Sigmoid colon (tissue), 7 donors: ENCODE results near the gene CSNK1A1. TPM values are rescaled to one million over a fixed set of nuclear protein-coding genes. Genes with fewer than 3 reads are reported as not detected.

Experiments
- DNase-seq: peaks from one replicate; pipeline ENCODE4 v3.0.0-alpha.2; 2019
- H3K27ac ChIP-seq, 4 donors: fragments of 200-600 bp; sonication (generic); one replicate each; pipeline ENCODE4 v1.5.1; 2016 to 2019; ENCODE audit warnings: mild to moderate bottlenecking in 1 of 4
- H3K27me3 ChIP-seq, 3 donors: fragments of 200-600 bp; sonication (generic); one replicate each; pipeline ENCODE4 v1.5.1; 2019; ENCODE audit warnings: mild to moderate bottlenecking in 1 of 3
- H3K36me3 ChIP-seq, 4 donors: fragments of 200-600 bp; sonication (generic); one replicate each; pipeline ENCODE4 v1.5.1; 2016 to 2019
- H3K4me1 ChIP-seq, 4 donors: fragments of 200-600 bp; sonication (generic); one replicate each; pipeline ENCODE4 v1.5.1; 2017 to 2019
- H3K4me3 ChIP-seq, 4 donors: fragments of 200-600 bp; sonication (generic); one replicate each; pipeline ENCODE4 v1.5.1; 2017 to 2019; ENCODE audit warnings: mild to moderate bottlenecking in 2 of 4, moderate library complexity in 1 of 4
- H3K9me3 ChIP-seq, 4 donors: fragments of 200-600 bp in 3 of 4; sonication (generic) in 3 of 4; one replicate each; pipeline versions ENCODE4 v1.5.1 to v1.6.1; 2013 to 2019
- EP300 ChIP-seq, 4 donors: sonication (generic); formaldehyde crosslinking; IDR thresholded peaks; one replicate each; pipeline ENCODE4 v1.6.1; 2017; ENCODE audit warnings: antibody characterized with exemption in 4 of 4
- POLR2A ChIP-seq, 2 donors: fragments of 450-650 bp; IDR thresholded peaks; one replicate each; pipeline ENCODE4 v1.6.1; 2016; ENCODE audit warnings: antibody characterized with exemption in 2 of 2, mild to moderate bottlenecking in 2 of 2, moderate library complexity in 2 of 2
- POLR2AphosphoS5 ChIP-seq, 4 donors: sonication (generic); formaldehyde crosslinking; IDR thresholded peaks; one replicate each; pipeline ENCODE4 v1.6.1; 2017; ENCODE audit warnings: antibody characterized with exemption in 4 of 4
- WGBS, 2 donors: extraction: QIAGEN DNeasy Blood & Tissue Kit; methylation state at CpG; one replicate each; pipeline ENCODE4 v1.1.7; 2013; 5-methylcytosine and 5-hydroxymethylcytosine counted together
- intact Hi-C: fragments of 100-400 bp; cut with DNase I; formaldehyde crosslinking; loops from one replicate; pipeline ENCODE4 v1.15.1; 2023
- polyA plus RNA-seq, 3 donors: library from polyadenylated mRNA; stranded (reverse); fragments of 200-250 nt; gene quantifications; one replicate each; pipeline ENCODE4 v1.2.3, GENCODE V29; 2013
- total RNA-seq, 4 donors: library from RNA; depleted of rRNA; stranded (reverse); fragments of >200 nt; gene quantifications; one replicate each; pipeline ENCODE4 v1.1.0, GENCODE V29; 2016
- TF ChIP-seq, protein P1 (sequence below), 4 experiments: fragments of 450-650 bp in 3 of 4; fragments of 200-600 bp in 1 of 4; IDR thresholded peaks; one replicate each; pipeline ENCODE4 v1.5.1; 2016 to 2019; ENCODE audit warnings: antibody characterized with exemption in 4 of 4, mild to moderate bottlenecking in 3 of 4, moderate library complexity in 2 of 4
- donor health status: healthy with polysubstance abuse.
- donor health status: Bipolar disorder and iron deficiency.
- donor health status: healthy.

CSNK1A1 gene
- total and polyA plus RNA-seq, 7 donors, result 85.3 to 298 (median 214) TPM

DNA sequence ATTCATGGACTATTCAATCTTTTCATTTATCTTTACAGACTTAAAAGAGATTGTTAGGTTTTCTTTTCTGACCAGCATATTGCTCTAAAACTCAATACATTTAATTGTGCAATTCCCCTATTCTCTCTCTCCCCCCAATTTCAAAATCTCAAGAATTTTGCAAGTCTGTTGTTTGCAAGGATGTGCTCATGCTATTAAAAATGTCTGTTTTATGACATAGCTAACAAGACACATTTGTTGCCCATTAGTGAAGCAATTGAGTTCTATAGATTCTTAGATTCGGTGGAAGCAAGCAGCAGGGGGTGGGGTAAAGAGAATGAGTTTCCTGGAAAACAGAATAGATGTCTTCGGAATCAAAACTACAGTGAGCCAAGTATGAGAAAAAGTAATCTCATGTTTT is 8.5 kb upstream of the CSNK1A1 start:
- Histone ChIP-seq H3K36me3 (no peaks in the 10 kb centered on the region), H3K9me3 (no peaks in the 10 kb centered on the region), H3K27me3 (no peaks in the 10 kb centered on the region), H3K4me1 (peaks cover 0 to 39% (median 38%) of the 10 kb centered on the region in 4 donors), H3K27ac (peak overlapping the region in 2 of 4 donors; percentile 90 to 91), H3K4me3 (no peak overlapping the region)
- intact Hi-C loops, result loop anchor here (5.0 to 10.0 kb wide), 2 partner anchors 192 to 415 kb away; partner anchors contain the start of gene ABLIM3
- WGBS, 2 donors, result 75 to 86% methylated on average over 2 of the region's 2 CpGs
- DNase-seq, result no peak
- TF ChIP-seq POLR2AphosphoS5 (IDR thresholded peaks at IDR 0.05) (no peak), POLR2A (IDR thresholded peaks at IDR 0.05) (no peak), EP300 (IDR thresholded peaks at IDR 0.05) (no peak)
- TF ChIP-seq, protein P1, sequence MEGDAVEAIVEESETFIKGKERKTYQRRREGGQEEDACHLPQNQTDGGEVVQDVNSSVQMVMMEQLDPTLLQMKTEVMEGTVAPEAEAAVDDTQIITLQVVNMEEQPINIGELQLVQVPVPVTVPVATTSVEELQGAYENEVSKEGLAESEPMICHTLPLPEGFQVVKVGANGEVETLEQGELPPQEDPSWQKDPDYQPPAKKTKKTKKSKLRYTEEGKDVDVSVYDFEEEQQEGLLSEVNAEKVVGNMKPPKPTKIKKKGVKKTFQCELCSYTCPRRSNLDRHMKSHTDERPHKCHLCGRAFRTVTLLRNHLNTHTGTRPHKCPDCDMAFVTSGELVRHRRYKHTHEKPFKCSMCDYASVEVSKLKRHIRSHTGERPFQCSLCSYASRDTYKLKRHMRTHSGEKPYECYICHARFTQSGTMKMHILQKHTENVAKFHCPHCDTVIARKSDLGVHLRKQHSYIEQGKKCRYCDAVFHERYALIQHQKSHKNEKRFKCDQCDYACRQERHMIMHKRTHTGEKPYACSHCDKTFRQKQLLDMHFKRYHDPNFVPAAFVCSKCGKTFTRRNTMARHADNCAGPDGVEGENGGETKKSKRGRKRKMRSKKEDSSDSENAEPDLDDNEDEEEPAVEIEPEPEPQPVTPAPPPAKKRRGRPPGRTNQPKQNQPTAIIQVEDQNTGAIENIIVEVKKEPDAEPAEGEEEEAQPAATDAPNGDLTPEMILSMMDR (IDR thresholded peaks at IDR 0.05), result no peak

DNA sequence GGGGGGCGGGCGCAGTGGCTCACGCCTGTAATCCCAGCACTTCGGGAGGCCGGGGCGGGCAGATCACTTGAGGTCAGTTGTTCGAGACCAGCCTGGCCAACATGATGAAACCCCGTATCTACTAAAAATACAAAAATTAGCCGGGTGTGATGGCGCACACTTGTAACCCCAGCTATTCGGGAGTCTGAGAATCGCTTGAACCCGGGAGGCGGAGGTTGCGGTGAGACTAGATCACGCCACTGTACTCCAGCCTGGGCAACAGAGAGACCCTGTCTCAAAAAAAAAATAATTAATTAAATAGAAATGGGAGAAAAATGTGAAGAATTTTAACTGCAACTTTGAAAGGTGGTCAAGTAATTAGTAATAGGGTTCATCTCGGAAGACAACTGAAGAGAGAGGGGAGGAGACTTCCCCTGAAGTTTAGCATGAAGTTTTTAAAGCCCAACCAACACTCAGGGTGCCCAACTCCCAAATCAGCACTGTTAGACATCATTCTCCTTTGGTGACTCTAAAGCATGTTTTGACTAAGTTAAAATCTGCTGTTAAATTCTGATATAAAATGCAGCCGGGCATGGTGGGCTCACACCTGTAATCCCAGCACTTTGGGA is 1.4 kb upstream of the CSNK1A1 start:
- intact Hi-C loops, result loop anchor here (2.0 kb wide), 1 partner anchor 110 kb away; no protein-coding TSS in a partner anchor
- TF ChIP-seq EP300 (IDR thresholded peaks at IDR 0.05) (no peak), POLR2AphosphoS5 (IDR thresholded peaks at IDR 0.05) (no peak), POLR2A (IDR thresholded peaks at IDR 0.05) (no peak)
- TF ChIP-seq, protein P1 (IDR thresholded peaks at IDR 0.05), result no peak
- DNase-seq, result no peak
- WGBS, 2 donors, result 93 to 95% methylated on average over 18 of the region's 18 CpGs
- H3K4me1 ChIP-seq, result peaks cover 0 to 22% (median 19%) of the 10 kb centered on the region in 4 donors
- H3K9me3 ChIP-seq, result no peaks in the 10 kb centered on the region
- H3K36me3 ChIP-seq, result peaks cover 0 to 16% (median 0%) of the 10 kb centered on the region in 4 donors
- no peaks in the 10 kb centered on the region for H3K27me3 ChIP-seq
- H3K4me3 ChIP-seq, result no peak overlapping the region
- peak overlapping the region; percentile 99 to 100 (median 100) for H3K27ac ChIP-seq

DNA sequence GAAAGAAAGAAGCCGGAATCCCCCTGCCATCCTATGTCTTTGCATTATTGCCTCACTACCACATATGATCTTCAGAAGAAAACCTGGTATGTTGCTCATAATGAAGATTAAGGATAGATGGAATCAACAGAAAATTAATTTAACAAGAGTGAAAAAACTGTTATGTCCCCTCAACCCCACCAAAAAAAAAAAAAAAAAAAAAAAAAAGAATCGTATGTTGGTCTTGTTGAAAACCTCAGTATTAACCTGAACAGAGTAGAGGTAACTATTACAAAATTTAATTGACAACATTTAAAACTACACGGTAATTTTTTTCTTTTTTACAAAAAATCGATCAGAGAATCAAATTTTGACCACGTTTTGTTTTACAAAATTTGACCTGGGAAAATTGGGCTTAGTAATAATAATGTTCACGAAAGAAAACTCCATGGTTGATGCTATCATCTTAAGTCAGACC is 827 bp upstream of the CSNK1A1 start:
- TF ChIP-seq, protein P1 (IDR thresholded peaks at IDR 0.05), result peak in 1 of 4 experiments; percentile 23
- TF ChIP-seq POLR2AphosphoS5 (IDR thresholded peaks at IDR 0.05) (no peak), EP300 (IDR thresholded peaks at IDR 0.05) (no peak)
- Histone ChIP-seq H3K27ac (peak overlapping the region; percentile 99 to 100 (median 100)), H3K27me3 (no peaks in the 10 kb centered on the region), H3K4me3 (peak overlapping the region; percentile 34 to 99 (median 95)), H3K4me1 (peaks cover 0 to 28% (median 24%) of the 10 kb centered on the region in 4 donors), H3K36me3 (peaks cover 0 to 19% (median 0%) of the 10 kb centered on the region in 4 donors), H3K9me3 (no peaks in the 10 kb centered on the region)
- intact Hi-C loops, result loop anchor here (2.0 kb wide), 1 partner anchor 109 kb away; no protein-coding TSS in a partner anchor
- WGBS, 2 donors, result 20 to 30% methylated on average over 6 of the region's 6 CpGs
- DNase-seq, result no peak

DNA sequence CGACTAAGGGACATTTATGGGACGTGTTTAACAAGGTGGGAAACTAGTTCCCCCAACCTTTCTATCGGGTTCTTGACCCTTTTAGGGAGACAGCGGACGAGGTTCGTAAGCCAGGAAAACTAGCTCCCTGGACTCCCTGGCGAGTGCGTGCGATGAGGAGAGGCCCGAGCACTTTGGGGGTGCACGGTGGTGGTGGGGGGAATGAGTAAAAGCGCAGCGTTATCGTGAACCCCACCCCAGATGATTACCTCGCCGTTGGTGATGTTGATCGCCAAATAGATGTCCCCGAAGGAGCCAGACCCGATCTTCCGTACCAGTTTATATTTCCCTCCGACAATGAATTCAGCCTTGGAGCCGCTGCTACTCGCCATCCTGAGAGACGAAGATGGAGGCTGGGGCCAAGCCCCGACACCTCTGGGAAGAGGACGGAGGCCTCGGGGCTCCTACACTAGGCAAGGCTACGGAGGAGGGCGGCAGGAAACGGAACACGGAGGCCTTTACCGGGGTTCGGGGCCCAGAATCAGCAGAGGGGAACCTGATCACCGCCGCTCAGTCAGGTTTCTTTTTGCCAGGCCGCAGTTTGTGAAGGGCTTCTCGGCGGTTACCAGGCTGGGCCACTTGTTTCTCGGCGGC is 529 bp downstream of the CSNK1A1 start:
- H3K9me3 ChIP-seq, result no peaks in the 10 kb centered on the region
- 0% methylated on average over 40 of the region's 40 CpGs for WGBS, 2 donors
- H3K27ac ChIP-seq, result peak overlapping the region; percentile 99 to 100 (median 100)
- H3K36me3 ChIP-seq, result peaks cover 0 to 23% (median 0%) of the 10 kb centered on the region in 4 donors
- peaks cover 0 to 41% (median 37%) of the 10 kb centered on the region in 4 donors for H3K4me1 ChIP-seq
- peak; percentile 77 for DNase-seq
- TF ChIP-seq, protein P1 (IDR thresholded peaks at IDR 0.05), result no peak
- TF ChIP-seq EP300 (IDR thresholded peaks at IDR 0.05) (no peak), POLR2A (IDR thresholded peaks at IDR 0.05) (no peak), POLR2AphosphoS5 (IDR thresholded peaks at IDR 0.05) (no peak)
- no peaks in the 10 kb centered on the region for H3K27me3 ChIP-seq
- peak overlapping the region; percentile 93 to 100 (median 98) for H3K4me3 ChIP-seq
- intact Hi-C loops, result no loop called here
